Non-pigmented ciliary epithelial cell (primary cell): Measurements from ENCODE around the gene TXNDC17.
"Not testable (repeated sequence)": the region's sequence is repeated elsewhere in the genome, so short reads cannot be mapped to it uniquely, and the experiment has no call there.

Experiments used
- DNase-seq: peaks from one replicate; pipeline ENCODE4 v3.0.0-alpha.2; 2010; ENCODE audit warnings: low read depth

Gene TXNDC17

GRCh38 chr17:6637458-6637840 lies 3.4 kb upstream of the TXNDC17 start:
- DNase-seq: no peak

- DNase-seq: no peak
Measured at GRCh38 chr17:6638046-6638908, 2.6 kb upstream of the TXNDC17 start.

GRCh38 chr17:6639014-6639585 lies 1.8 kb upstream of the TXNDC17 start:
- no peak for DNase-seq

- no peak for DNase-seq
Measured at GRCh38 chr17:6639586-6640535, 999 bp upstream of the TXNDC17 start.

GRCh38 chr17:6641247-6641863 lies 495 bp downstream of the TXNDC17 start:
- no peak for DNase-seq

GRCh38 chr17:6642592-6642991 lies 1.7 kb downstream of the TXNDC17 start:
- no peak for DNase-seq

GRCh38 chr17:6643451-6644125 lies 2.7 kb downstream of the TXNDC17 start:
- peak; percentile 83 for DNase-seq

- DNase-seq: no peak
Measured at GRCh38 chr17:6648181-6648580, 7.3 kb downstream of the TXNDC17 start.

- peak; percentile 36 for DNase-seq
Measured at GRCh38 chr17:6651354-6651918, 10.6 kb downstream of the TXNDC17 start, which contains the start of the genes C17orf100 and MED31. TSS of gene C17orf100 (plus strand) at chr17:6651762. CDS start at chr17:6651914, 152 bp downstream. TSS of gene MED31 (minus strand) at chr17:6651605. CDS start at chr17:6651528, 77 bp downstream.

GRCh38 chr17:6651919-6652452 lies 11.1 kb downstream of the TXNDC17 start:
- no peak for DNase-seq

GRCh38 chr17:6654841-6655731 lies 14.2 kb downstream of the TXNDC17 start:
- DNase-seq: no peak

- not testable (repeated sequence) for DNase-seq
Measured at GRCh38 chr17:6655732-6656361, 15.0 kb downstream of the TXNDC17 start.

GRCh38 chr17:6656797-6657632 lies 16.2 kb downstream of the TXNDC17 start:
- DNase-seq: not testable (repeated sequence)

- no peak for DNase-seq
Measured at GRCh38 chr17:6657633-6658287, 16.9 kb downstream of the TXNDC17 start.

GRCh38 chr17:6658411-6658810 lies 17.6 kb downstream of the TXNDC17 start:
- DNase-seq: not testable (repeated sequence)

GRCh38 chr17:6660101-6660500 lies 19.2 kb downstream of the TXNDC17 start:
- no peak for DNase-seq

- no peak for DNase-seq
Measured at GRCh38 chr17:6660805-6661463, 20.1 kb downstream of the TXNDC17 start.
